ENCODE measurements around the gene ELOVL5.

The ELOVL5 gene

DNA sequence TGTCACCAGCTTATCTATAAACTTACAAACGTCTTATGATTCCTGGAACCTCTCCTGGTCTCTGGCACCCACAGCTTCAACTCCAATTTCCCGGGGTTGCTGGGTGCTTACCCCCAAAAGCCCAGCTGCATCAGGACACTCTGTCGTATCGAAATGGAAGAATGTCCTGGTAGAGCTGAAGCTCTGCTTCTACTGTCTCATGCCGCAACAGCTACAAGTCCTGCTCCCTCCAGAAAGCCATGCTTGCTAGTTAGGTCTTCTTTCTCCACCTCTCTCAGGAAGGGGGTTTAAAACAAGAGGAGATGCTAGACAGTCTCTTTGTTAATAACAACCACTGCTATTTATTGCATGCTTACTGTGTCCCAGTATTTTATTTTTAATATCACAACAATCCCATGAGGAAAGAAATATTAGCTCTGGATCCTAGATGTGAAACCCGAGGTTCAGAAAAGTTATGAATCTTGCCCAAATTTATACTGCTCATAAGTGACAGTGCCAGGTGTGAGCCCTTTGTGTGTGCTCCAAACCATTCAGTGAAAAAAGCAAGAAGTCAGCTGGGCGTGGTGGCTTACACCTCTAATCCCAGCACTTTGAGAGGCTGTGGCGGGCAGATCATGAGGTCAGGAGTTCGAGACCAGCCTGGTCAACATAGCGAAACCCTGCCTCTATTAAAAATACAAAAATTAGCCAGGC is 117.8 kb downstream of the ELOVL5 start:
- no peak overlapping the region for H3K4me3 ChIP-seq (ENCODE audit: insufficient read depth, low read length, poor library complexity, severe bottlenecking)
- no peaks in the 10 kb centered on the region for H4K20me1 ChIP-seq (ENCODE audit: low read depth, low read length)
- no peaks in the 10 kb centered on the region for H3K9me2 ChIP-seq (replicated peaks; ENCODE audit: insufficient read depth, low read length)
- no peaks in the 10 kb centered on the region for H3K79me2 ChIP-seq (ENCODE audit: insufficient read depth, low read length)
- no peaks in the 10 kb centered on the region for H3K9me3 ChIP-seq (ENCODE audit: insufficient read depth, low read length)
- no peaks in the 10 kb centered on the region for H3F3A ChIP-seq (ENCODE audit: insufficient read depth)
- no peak overlapping the region for H3K4me2 ChIP-seq (ENCODE audit: low read depth, low read length, poor library complexity, severe bottlenecking)
- no peak for TF ChIP-seq EZH2phosphoT487 (conservative IDR thresholded peaks at IDR 0.05; ENCODE audit: low read length)
- TF ChIP-seq, protein P1, sequence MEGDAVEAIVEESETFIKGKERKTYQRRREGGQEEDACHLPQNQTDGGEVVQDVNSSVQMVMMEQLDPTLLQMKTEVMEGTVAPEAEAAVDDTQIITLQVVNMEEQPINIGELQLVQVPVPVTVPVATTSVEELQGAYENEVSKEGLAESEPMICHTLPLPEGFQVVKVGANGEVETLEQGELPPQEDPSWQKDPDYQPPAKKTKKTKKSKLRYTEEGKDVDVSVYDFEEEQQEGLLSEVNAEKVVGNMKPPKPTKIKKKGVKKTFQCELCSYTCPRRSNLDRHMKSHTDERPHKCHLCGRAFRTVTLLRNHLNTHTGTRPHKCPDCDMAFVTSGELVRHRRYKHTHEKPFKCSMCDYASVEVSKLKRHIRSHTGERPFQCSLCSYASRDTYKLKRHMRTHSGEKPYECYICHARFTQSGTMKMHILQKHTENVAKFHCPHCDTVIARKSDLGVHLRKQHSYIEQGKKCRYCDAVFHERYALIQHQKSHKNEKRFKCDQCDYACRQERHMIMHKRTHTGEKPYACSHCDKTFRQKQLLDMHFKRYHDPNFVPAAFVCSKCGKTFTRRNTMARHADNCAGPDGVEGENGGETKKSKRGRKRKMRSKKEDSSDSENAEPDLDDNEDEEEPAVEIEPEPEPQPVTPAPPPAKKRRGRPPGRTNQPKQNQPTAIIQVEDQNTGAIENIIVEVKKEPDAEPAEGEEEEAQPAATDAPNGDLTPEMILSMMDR (IDR thresholded peaks at IDR 0.05; ENCODE audit: insufficient read depth, low read length, poor library complexity, severe bottlenecking), result no peak
- H3K9ac ChIP-seq (ENCODE audit: low read length), result no peak overlapping the region
- no peaks in the 10 kb centered on the region for H3K36me3 ChIP-seq (ENCODE audit: low read length)
- no peaks in the 10 kb centered on the region for H3K27me3 ChIP-seq (ENCODE audit: low read length)
- H2AFZ ChIP-seq (ENCODE audit: low read depth, low read length, severe bottlenecking), result no peak overlapping the region
- H3K27ac ChIP-seq (ENCODE audit: low read depth, low read length), result no peak overlapping the region

DNA sequence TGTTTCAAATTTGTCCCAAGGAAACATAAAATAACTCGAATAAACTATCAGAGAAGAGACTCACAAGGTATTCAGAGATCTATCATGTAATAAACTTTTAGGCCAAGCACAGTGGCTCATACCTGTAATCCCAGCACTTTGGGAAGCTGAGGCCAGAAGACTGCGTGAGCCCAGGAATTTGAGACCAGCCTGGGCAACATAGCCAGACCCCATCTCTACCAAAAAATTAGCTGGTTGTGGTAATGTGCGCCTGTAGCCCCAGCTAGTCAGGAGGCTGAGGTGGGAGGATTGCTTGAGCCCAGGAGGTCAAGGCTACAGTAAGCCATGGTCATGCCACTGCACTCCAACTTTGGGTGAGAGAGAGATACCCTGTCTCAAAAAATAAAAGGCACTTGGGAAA is 120.9 kb downstream of the ELOVL5 start:
- Histone ChIP-seq H4K20me1 (ENCODE audit: low read depth, low read length) (no peaks in the 10 kb centered on the region), H3K9me2 (replicated peaks; ENCODE audit: insufficient read depth, low read length) (no peaks in the 10 kb centered on the region), H3K79me2 (ENCODE audit: insufficient read depth, low read length) (no peaks in the 10 kb centered on the region), H2AFZ (ENCODE audit: low read depth, low read length, severe bottlenecking) (no peak overlapping the region), H3K27ac (ENCODE audit: low read depth, low read length) (no peak overlapping the region), H3F3A (ENCODE audit: insufficient read depth) (no peaks in the 10 kb centered on the region), H3K36me3 (ENCODE audit: low read length) (no peaks in the 10 kb centered on the region), H3K4me2 (ENCODE audit: low read depth, low read length, poor library complexity, severe bottlenecking) (no peak overlapping the region), H3K9me3 (ENCODE audit: insufficient read depth, low read length) (no peaks in the 10 kb centered on the region), H3K27me3 (ENCODE audit: low read length) (no peaks in the 10 kb centered on the region), H3K4me3 (ENCODE audit: insufficient read depth, low read length, poor library complexity, severe bottlenecking) (no peak overlapping the region), H3K9ac (ENCODE audit: low read length) (no peak overlapping the region)
- no peak for TF ChIP-seq EZH2phosphoT487 (conservative IDR thresholded peaks at IDR 0.05; ENCODE audit: low read length)
- TF ChIP-seq, protein P1 (IDR thresholded peaks at IDR 0.05; ENCODE audit: insufficient read depth, low read length, poor library complexity, severe bottlenecking), result no peak

DNA sequence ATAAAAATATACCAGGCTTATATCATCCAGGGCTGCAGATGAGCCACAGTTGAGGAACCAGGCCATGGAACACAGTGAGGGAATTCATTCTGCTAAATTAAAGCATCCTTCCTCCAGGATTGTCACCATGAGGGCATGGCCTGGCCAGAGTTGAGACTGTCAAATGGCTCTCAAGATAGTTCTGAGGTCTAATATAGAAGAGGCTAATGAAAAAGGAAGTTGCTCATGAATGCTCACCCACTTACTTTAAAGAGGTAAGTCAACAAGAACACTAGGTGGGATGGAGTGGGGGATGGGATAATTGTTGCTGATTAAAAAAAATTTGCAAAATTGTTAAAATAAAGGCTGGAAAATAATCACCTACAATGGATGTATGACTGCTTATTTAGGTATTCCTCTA is 128.1 kb downstream of the ELOVL5 start:
- TF ChIP-seq, protein P1 (IDR thresholded peaks at IDR 0.05; ENCODE audit: insufficient read depth, low read length, poor library complexity, severe bottlenecking), result no peak
- no peak for TF ChIP-seq EZH2phosphoT487 (conservative IDR thresholded peaks at IDR 0.05; ENCODE audit: low read length)
- Histone ChIP-seq H3K9me3 (ENCODE audit: insufficient read depth, low read length) (no peaks in the 10 kb centered on the region), H3K27ac (ENCODE audit: low read depth, low read length) (no peak overlapping the region), H3K9ac (ENCODE audit: low read length) (no peak overlapping the region), H3K4me2 (ENCODE audit: low read depth, low read length, poor library complexity, severe bottlenecking) (no peak overlapping the region), H3K27me3 (ENCODE audit: low read length) (no peaks in the 10 kb centered on the region), H3K9me2 (replicated peaks; ENCODE audit: insufficient read depth, low read length) (no peaks in the 10 kb centered on the region), H3K4me3 (ENCODE audit: insufficient read depth, low read length, poor library complexity, severe bottlenecking) (no peak overlapping the region), H4K20me1 (ENCODE audit: low read depth, low read length) (no peaks in the 10 kb centered on the region), H3F3A (ENCODE audit: insufficient read depth) (no peaks in the 10 kb centered on the region), H3K79me2 (ENCODE audit: insufficient read depth, low read length) (no peaks in the 10 kb centered on the region), H2AFZ (ENCODE audit: low read depth, low read length, severe bottlenecking) (no peak overlapping the region), H3K36me3 (ENCODE audit: low read length) (no peaks in the 10 kb centered on the region)

Measured in SU-DHL-6 (cell line).